HG03520 (cell line): ENCODE data around the gene GRID1.

Experiments
- ATAC-seq: cut with Tn5 transposase; IDR thresholded peaks from one replicate; pipeline ENCODE4 v1.9.1; 2021; ENCODE audit warnings: mild to moderate bottlenecking, moderate library complexity; ENCODE audit not compliant: unreplicated experiment

Gene GRID1

GRCh38 chr10:86234107-86234506 is 132.5 kb downstream of the GRID1 start:
- no peak for ATAC-seq

GRCh38 chr10:86233131-86233530 is 133.5 kb downstream of the GRID1 start:
- no peak for ATAC-seq

DNA sequence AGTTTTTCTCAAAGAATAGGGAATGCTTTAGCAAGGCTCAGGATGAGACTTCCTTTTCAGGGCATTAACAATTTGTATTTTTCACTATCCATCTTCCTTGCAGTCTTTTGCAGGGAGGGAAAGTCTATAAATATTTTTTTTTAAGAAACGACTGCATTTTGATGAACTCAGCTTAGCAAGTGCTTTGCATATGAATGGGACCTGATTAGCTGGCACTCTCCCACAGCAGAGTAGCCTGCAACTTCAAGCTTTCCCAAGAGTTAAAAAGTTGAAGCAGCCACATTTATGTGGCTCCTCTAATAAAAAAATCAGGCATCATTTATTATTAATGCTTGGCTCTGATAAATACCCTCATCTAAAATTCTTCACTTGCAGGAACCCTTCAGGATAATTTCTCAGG is 134.0 kb downstream of the GRID1 start:
- no peak for ATAC-seq

DNA sequence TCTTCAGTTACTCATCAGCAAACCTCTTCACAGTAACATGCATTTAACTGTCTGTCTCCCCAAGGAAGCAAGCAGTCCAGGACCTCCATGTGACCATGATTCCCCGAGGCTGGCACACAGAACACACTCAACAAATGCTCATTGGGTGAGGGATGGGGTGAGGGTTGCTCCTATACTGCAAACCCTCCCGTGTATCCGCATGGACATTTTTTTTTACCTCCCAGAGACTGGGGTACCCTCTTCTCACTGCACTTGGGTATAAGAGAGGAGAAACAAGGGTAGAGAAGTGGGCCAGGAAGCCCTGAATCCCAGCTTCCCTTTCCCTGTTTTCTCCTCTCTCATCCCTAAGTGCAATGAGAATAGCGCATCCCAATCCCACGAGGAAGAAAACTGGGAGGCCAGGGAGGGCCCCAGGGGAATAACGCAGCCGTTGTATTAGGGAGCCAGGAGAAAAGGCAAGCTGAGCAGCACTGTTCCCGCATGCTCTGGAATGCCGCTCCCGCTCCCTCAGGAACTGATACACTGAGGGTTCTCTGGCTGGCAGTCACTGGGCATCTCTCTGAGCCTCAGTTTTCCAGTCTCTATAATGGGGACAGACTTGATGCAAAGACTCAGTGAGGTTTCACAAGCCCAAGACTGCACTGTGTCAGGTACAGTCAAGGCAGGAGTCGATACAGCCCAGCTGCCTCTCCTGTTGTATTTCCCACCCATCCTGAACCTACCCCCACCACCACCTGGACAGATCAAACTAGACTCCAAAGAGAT is 134.6 kb downstream of the GRID1 start:
- ATAC-seq: no peak

DNA sequence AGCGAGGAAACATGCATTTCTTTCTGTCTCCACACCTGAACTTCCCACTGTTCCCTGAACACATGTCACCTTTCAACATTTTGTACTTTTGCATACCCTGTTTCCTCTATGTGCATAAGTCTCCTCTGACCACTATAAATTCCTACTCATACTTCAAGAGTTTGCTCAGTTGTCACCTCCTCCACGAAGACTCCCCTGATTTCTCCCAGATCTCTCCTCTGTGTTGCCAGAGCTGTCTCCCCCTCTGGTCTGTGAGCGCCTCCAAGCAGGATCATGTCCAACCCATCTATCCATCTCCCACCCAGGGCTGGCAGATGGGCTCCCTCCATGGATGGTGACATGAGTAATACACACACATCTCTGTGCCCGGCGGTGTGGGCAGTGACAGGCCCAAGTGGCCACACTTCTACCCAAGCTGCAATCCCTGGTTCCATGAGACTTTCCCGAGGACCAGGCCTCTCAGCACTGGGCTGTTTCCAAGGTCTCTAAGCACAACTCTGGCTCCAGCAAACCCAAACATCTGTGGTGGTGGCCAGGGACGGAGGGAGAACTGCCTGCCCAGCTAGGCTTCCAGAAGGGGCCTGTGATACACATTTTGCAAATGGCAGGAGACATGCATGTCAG is 135.9 kb downstream of the GRID1 start:
- no peak for ATAC-seq

- ATAC-seq: no peak
Measured at GRCh38 chr10:86229811-86230556, 136.6 kb downstream of the GRID1 start.

- no peak for ATAC-seq
Measured at GRCh38 chr10:86229376-86229775, 137.2 kb downstream of the GRID1 start.

- no peak for ATAC-seq
Measured at GRCh38 chr10:86227501-86228258, 138.9 kb downstream of the GRID1 start.

DNA sequence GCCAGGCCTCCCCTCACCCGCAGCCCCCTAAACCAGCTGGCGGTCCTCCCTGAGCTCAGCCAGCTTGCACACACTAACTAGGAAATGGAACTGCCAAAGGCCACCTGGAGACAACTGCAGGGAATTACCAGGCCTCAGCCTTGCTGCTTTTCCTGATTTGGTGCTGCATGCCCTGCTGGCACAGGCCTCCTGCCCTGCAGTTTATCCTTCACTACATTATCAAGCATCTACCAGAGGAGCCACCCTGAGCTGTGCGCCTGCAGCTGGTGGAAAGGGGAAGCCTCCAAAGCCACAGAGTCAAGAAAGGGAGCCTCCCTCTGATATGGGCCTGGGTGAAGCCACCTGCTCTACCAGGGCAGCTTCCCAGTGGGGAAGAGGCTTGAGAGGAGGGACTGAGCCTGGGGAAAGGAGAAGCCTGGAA is 139.8 kb downstream of the GRID1 start:
- no peak for ATAC-seq

DNA sequence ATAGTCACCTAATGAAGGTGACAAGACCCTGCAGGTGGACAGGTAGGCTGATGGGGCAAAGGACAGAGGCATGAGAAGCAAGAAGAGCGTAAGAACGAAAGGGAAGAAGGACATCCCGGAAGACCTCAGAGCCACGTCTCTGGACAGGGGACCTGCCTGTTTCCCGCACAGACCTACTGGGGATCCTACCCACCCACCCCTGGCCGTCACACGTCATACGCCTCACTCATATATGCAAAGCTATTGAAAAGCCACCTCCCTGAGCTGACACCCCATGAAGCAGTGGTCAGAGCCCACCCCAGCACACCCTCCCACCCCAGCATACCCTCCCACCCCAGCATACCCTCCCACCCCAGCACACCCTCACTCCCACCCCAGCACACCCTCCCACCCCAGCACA is 140.6 kb downstream of the GRID1 start:
- ATAC-seq: no peak

- ATAC-seq: no peak
Measured at GRCh38 chr10:86225103-86225782, 141.4 kb downstream of the GRID1 start.

DNA sequence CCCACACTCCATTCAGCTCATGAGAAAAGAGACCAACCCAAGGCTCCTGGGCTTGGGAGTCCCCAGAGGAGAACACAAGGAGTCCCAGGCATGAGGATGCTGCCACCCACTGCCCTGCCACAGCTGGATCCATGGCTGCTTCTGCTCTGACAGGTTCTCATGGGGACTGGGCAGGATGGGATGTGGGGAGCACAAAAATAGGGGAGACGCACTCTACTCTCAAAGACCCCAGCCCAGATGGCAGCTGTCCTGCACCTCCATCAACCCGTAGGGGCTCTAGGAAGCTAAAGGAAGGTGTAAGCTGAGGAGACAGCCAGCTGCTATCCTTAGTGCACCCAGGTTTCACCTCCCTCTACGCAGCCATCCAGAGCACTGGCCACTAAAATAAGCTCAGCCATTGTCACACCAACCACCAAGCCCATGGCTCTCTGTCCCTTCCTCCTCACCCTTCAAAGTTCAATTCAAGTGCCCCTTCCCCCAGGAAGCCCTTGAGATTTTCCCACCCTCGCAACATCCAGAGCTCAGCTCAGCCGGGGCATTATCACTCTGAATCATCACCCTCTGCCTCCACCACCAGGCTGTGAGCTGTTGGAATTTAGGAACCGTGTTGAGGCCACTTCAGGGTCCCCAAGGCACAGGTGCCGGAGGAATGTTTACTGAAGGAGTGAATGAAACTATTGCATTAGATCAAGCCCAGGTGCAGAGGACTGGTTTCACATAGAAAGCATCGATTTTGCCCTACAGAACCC is 142.1 kb downstream of the GRID1 start:
- no peak for ATAC-seq

- no peak for ATAC-seq
Measured at GRCh38 chr10:86223256-86223655, 143.3 kb downstream of the GRID1 start.

DNA sequence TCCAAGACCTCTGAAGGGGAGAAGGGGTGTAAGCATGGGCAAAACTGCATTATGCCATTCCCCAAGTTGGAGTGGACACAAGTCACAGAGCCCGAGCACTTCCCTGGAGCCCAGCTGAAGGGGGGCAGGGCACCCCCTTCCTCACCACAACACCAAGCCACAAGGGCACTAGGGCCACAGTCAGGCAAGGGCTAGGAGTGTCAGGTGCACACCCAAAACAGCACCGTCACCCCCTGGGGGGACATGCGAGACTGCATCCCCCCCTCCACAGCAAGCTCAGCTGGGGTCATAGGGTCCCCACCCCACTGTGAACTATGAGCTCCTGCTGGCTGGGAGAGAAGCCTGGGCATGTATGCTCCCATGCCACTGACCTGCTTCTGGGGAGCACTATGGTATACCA is 143.9 kb downstream of the GRID1 start:
- ATAC-seq: no peak

GRCh38 chr10:86222336-86222650 is 144.3 kb downstream of the GRID1 start:
- no peak for ATAC-seq

GRCh38 chr10:86221442-86222335 is 144.9 kb downstream of the GRID1 start:
- ATAC-seq: no peak

- no peak for ATAC-seq
Measured at GRCh38 chr10:86220626-86221025, 146.0 kb downstream of the GRID1 start.

DNA sequence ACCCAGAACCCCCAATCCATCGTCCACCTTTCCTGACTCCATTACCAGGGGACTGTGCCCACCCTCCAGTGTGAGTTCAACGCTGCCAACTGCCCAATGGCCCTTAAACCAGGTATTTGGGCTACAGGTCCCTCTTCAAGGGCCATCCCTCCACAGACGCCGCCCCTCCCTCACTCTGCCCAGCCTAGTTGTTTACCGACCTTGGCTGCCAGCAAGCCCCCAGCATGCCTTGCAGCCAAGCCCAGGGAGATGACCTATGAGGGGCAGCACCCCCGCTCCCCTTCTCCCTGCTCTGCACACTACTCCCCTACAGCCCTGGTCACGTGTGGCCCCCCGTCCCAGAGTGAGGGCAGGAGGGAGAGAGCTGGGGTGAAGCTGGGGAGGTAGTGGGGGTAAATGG is 147.3 kb downstream of the GRID1 start:
- ATAC-seq: no peak

- no peak for ATAC-seq
Measured at GRCh38 chr10:86218842-86219241, 147.8 kb downstream of the GRID1 start.
